HT1080 (cell line): ENCODE data around the gene RABGAP1L. TPM values are rescaled to one million over a fixed set of nuclear protein-coding genes. Genes with fewer than 3 reads are reported as not detected.
"Not testable (repeated sequence)": the region's sequence is repeated elsewhere in the genome, so short reads cannot be mapped to it uniquely, and the experiment has no call there.

Experiments
- DNase-seq: peaks from one replicate; pipeline ENCODE4 v3.0.0-alpha.2; 2015; ENCODE audit warnings: low read depth
- small RNA-seq: library from RNA; depleted of rRNA; stranded (forward); fragments of <200 nt; gene quantifications from one replicate; pipeline ENCODE3, GENCODE V24; 2014
- total RNA-seq: library from RNA; depleted of rRNA; stranded (reverse); fragments of >200 nt; shearing (Covaris generic); gene quantifications from 2 replicates; pipeline ENCODE4 v1.2.3, GENCODE V29; 2014; rRNA removed

RABGAP1L gene
- total RNA-seq, 1 experiment from 2014 or later = 9.1 TPM

DNA sequence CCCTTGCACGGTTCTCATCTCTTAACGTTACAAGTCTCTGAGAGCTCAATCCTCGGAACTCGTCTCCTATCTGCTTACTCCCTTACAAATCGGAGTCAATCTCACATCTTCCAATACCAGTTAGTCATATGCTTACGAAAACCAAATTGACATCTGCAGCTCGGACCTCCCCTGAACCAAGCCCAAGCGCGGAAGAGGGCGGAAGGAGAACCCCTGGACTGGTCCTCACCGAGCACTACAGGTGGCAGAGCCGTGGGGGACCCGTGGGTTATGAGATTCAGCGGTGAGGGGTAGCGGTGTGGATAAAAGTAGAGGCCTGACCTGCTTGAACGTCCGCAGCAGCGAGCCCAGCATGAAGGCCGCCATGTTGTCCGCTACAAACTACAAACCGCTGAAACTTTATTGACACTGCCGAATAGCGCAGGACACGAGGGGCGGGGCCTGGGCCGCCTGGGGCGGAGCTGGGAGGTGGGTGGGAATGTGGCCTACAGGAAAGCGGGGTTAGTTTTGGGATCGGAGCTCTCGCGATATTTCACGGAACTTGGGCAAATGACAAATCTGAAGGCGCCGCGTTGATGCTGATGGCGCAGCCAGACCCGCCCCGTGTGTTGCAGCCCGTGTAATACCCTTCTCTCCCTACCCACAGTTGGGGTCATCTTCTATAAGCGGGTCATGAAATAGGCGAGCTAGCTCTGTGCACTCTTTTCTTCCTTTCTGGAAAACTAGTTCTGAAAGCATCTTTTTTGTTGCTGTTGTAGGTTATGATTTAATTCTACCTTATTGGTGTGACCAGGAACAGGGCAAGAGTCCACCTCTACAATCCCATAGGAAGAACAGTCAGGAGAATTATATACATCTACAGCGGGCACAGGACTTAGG, 864.0 kb downstream of the RABGAP1L start, which contains the start of gene MRPS14:
Gene MRPS14, minus strand, starts transcription at position 383 of the 879 bp plus-strand sequence. Its CDS starts 17 bp downstream, at position 366.
- peak; percentile 96 for DNase-seq

DNA sequence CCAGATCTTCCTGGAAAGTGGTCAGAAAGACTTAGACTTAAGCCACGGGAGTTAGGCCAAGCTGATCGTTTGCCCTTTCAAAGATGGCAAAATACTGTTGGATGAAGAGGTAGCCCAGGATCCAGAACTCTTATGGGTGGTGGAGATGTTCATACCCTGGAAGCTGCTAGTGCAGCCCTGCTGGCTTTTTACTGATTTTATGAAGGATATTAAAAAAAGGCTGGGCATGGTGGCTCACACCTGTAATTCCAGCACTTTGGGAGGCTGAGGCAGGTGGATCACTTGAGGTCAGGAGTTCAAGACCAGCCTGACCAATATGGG, 864.6 kb downstream of the RABGAP1L start:
- DNase-seq = not testable (repeated sequence)

DNA sequence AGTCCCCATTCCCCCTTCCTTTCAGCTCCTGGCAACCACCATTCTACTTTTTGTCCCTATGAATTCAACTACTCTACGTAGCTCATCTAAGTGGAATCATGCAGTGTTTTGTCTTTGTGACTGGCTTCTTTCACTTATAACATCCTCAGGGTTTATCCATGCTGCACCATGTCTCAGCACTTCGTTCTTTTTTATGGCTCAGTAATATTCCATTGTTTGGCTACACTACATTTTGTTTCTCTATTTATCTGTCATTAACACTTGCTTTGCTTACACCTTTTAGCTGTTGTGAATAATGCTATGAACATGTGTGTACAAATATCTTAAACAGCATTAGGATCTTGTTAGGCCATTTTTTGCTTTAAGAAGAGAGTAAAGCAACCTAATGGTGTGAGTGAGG, 865.5 kb downstream of the RABGAP1L start:
- no peak for DNase-seq

DNA sequence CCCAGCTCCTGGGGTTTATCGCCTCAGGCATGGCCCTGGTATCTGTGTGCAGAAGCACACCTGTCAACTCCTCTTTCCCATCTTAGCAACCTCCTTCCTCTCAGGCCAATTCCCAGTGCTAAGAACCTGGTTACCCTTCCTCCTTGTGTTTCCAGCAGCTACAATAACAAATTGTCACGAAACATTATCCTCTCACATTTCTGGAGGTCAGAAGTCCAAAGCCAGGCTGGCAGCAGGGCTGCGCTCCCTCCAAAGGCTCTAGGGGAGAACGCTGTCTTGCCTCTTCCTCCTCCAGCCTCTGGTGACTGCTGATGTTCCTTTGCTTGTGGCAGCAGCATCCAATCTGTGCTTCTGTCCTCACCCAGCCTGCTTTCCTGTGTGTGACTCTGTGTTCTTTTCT, 874.6 kb downstream of the RABGAP1L start:
- DNase-seq = no peak

DNA sequence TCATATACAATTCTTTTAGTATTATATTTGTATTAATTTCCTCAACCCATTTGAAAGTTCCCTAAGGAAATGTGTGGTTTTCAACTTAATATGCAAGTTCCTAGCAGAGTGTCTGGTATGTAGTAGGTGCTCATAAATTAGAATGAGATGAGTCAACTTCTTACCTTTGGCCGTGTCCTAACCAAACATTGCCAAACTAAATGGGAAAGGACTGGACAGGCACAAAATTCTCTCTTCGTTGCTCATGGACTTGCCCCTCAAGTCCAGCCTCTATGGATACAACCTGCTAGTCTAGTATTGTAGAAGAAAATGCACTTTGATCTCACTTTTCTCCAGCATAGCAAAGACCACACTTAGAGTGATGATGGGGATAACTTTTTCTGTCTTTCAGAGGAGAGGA, 875.5 kb downstream of the RABGAP1L start:
- DNase-seq = no peak

DNA sequence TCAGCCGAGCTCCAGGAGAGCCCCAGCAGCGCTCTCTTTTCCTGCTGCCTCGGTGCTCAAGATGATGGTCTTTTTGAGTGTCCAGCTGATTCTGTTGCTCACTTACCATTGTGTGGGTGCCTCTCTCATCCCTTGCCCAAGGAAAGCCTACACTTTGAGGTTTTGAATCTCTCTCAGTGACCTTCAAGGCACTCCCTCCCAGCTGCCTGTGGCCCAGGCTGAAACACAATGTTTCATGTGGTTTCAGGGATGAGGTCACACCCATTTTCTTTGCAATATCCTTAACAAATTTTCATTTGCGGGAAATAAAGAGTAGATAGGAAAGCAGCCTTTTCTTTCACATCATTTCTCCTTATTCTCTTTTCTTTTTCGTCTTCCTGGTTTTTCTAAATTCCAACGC, 876.5 kb downstream of the RABGAP1L start:
- DNase-seq = no peak

DNA sequence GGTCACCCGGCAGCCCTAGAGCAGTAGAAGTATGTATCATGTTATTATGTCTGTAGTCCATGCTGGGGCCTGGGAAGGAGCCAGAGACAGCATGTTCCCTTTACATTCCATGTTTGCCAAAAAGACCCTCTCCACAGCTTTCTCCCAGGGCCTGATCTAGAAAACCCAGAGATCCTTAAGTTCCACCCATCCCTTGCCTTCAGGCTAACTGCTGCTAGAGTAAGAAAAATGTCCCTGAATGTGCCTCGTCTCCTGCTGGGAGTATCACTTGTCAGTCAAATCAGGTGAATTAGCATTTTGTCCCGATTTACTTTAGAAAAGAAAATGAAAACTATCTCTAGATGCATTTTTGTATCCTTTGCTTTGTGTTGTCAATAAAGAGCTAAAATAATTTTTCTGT, 877.2 kb downstream of the RABGAP1L start:
- no peak for DNase-seq

DNA sequence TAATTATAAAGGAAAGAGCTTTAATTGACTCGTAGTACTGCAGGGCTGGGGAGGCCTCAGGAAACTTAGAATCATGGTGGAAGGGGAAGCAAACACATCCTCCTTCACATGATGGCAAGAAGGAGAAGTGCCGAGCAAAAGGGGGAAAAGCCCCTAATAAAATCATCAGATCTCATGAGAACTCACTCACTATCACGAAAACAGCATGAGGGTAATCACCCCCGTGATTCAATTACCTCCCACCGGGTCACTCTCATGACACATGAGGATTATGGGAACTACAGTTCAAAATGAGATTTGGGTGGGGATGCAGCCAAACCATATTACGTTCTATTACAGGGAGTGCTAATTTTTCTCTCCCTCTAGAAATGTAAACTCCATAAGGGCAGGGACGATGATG, 878.1 kb downstream of the RABGAP1L start:
- no peak for DNase-seq

DNA sequence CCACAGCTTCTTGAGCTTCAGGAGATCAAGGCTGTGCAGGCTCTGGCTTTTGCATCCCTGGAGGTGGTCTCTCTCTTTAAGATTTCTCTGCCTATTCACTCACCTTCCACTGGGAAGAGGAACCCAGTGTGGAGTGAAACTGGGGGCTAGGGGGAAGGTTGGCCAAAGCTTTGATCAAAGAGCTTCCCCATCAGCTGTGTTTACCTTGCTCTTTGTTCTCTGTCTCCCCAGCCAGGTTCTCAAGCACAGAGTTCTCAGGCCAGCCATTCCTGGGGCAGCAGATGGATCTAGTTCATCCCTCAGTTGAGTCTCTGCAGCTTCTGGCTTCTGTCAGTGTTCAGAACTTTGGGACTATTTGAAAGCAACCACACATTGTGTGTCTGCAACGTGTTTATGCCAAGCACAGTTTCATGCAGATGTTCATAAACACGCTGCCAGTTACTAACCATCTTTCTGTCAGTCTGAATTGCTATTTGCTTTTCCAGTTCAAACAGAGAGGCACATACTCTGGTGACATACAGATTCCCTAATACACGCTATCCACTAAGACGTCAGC, 881.1 kb downstream of the RABGAP1L start:
- no peak for DNase-seq

DNA sequence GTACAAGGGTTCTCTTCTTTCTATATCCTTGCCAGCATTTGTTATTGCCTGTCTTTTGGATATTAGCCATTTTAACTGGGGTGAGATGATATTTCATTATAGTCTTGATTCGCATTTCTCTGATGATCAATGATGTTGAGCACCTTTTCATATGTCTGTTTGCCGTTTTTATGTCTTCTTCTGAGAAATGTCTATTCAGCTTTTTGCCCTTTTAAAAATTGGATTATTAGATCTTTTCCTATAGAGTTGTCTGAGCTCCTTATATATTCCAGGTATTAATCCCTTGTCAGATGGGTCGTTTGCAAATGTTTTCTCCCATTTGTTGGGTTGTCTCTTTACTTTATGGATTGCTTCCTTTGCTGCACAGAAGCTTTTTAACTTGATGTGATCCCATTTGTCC, 883.3 kb downstream of the RABGAP1L start:
- DNase-seq = no peak

DNA sequence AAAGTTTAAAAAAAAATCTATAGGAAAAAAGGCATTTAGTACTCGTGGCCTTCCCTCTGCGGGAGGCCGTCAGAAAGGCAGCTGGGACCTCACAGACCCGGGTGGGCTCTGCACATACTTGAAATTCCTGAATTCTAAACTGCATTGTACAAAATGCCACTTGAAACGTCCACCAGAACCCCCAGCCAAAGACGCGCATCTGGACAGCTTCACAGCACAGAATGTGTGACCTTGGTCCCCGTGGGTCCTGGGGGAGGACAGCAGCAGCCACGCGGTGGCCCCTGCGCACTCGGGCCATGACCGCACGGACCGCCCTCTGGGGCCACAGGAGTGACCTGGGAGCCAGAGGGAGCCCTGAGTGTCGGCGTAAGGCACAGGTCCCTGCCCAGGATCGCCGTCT, 884.5 kb downstream of the RABGAP1L start:
- no peak for DNase-seq

DNA sequence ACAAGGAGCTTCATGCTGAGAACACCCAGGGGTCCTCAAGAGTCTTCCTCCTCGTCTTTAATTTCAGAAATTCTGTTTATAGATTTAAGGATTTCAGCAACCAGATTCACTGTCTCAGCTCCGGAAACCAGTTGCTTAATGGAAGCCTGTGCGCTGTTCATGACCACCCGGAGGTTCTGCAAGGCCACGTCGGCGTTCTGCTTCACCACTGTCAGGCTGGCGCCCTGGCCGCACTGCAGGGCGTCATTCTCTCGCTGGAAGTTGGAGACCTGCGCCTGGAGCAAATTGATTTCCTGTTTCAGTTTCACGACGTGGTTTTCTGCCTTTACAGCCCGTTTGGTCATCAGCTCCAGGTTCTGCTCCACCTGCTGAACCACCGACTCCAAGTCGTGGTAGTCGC, 885.3 kb downstream of the RABGAP1L start:
- DNase-seq = not testable (repeated sequence)

Small RNA genes lying within 50 kb of the gene (small RNA-seq; reads per million reads assigned to genes)
- gene BANF1P4 (not detected), gene RF00019 (not detected), gene RNU6-307P (not detected)

Other genes starting within 250 kb of the RABGAP1L start
- gene SERPINC1, start 242.2 kb upstream of the RABGAP1L start, total RNA-seq = not detected in 2 replicates
- 21.1 and 22.4 TPM in 2 replicates for gene RC3H1, start 137.2 kb upstream of the RABGAP1L start, total RNA-seq